NCI-H187 (cell line): ENCODE results near the gene CHST1.

Source experiments
- DNase-seq, 2 experiments: peaks; one replicate each; lab custom pipeline; 2025; lab: John Stamatoyannopoulos, UW

Gene CHST1

DNA sequence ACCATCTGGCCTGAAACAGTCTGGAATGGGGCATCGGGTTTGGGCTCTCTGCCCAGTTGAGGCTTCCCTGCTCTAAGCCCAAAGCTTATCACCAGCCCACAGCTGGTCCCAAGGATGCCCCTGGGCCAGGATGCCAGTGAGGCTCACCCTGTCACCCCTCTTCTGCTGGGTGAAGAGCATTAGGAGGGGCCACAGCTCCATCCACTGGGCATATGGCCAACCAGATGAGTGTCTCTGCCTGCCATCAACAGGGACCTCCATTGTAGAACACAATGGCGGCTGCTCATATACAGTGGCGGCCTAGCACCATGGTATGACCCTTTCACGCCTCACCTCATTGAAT is 5.6 kb downstream of the CHST1 start:
- no peak for DNase-seq

DNA sequence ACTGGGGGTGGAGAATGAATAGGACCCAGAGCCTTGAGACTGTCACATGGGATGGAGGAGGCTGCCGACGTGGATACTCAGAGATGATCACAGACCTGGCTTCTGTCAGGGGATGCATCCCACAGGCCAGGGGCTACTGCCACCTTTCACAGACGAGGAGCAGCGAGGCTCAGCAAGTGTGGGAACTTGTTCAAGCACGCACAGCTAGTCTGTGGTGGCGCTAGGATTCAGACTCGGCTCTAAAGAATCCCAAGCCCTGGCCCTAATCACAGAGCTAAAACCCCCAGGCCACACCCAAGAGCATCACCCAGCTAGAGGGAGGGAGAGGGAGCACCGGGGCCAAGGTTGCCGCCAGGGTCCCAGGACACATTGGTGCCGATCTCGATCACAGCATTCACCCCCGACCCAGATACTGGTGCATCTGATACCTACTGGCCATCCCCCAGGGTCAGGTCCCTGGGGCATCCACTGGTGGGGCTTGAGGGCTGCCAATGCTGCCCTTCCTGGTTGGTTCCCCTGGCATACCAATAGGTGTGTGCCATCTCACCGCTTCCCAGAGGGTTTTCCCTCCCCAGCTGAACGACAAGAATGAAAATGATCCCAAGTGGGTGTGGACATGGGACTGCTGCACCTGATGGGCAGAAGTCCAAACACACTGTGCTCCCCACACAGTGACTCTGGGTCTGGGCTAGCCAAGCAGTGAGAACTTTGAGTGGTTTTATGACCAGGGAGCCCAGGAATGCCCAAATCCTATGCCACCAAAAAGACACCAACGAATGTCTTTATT is 6.2 kb downstream of the CHST1 start:
- DNase-seq, result no peak

DNA sequence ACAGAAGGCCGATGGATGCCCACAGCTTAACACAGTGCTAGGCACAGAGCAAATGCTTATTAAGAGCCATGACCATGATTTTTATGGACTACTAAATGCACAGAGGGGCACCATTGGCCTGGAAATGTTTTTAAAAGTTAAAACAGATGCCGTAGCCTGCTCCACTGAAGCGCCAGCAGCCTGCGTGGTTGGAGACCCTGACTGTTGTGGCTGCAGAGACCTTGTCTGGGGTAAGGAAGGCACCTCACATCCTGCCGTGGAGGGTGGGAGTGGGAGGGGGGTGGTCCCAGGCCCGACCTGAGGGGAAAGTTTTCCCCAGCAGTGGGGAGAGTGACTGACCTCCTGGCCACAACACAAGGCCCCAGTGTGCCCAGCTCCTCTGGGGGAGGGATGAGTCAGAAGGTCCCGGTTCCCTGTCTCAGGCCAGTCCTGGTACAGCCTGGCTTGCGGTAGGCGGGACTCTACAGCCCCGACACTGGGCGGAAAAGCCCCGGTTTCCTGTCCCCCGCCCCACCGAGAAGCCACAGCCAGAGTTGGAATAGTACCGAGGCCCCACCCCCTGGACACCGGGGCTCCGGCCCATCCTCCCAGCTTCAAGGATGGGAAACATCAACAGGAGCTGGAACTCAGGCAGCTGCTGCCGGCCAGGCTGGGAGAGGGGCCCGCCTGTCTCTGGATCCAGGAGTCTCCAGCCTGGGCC is 7.0 kb downstream of the CHST1 start:
- no peak for DNase-seq

DNA sequence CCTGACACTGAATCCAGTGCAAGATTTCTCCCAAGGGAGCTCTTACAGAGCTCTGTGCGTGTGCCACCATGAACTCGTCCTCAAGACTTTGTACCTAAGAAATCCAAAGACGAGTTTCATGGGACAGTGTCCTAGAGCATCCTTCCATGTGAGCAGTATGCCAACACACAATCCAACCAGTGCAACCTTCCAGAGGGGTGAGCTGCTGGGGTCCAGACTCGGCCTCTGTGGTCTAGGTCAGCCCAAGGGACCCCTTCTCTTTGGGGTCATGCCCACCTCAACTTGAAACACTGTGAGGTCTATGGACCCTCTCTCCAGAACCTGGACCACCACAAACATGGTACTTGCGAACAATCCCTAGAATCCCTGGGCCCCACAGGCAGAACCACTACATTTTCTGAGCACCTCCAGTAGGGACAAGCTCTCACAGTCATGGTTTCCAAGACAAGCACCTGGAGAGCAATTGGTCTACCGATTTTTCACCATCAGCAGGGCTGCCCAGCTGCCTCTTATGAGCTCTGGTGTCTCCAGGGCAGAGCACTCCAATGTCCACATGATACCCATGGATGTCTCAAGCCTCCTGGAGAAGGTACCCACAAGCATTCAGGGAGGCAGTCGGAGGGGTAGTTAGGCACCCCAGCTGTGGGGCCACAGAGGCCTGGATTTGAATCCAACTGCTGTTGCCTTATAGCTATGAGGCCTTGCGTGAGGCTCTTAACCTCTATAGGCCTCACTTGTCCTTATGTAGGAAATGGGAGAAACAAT is 7.7 kb downstream of the CHST1 start:
- no peak for DNase-seq

DNA sequence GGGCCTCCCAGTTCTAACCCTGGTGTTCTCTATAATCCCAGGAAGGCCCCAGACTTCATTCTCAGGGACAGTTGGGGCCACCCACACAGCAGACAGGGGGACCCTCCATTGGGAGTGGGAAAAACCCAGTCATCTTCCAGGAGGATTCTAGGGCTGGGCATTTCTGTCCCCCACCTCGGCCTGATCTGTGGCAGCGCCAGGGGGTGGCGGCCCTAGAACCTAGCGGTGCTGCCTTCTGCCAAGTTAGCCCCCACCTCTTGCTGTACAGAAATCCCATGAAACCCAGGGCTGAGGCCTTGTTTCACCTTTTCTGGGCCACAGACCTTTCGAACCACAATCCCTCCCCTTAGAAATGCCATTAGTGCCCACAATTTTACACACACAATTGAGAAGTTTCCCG is 9.6 kb downstream of the CHST1 start:
- DNase-seq, result no peak

DNA sequence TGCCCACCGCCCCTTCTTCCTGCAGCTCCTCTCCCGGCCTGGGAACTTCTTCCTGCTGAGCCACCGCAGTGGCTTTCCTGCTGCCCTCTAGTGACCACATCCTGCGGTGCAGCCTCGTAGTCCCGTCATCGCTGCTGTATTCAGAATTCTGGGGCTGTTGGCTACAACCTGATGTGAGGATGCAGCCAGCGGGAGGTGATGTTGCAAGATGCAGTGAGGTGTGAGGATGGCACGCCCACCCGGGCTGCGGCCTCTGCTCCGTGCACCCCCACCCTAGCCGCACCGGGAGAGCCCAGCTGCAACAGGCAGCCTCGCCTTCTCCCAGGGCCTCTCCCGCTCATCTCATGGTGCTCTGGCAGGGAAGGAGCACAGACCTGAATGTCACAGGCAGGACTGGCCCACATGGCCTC is 10.1 kb downstream of the CHST1 start:
- DNase-seq, result peak; percentile 55 to 81

DNA sequence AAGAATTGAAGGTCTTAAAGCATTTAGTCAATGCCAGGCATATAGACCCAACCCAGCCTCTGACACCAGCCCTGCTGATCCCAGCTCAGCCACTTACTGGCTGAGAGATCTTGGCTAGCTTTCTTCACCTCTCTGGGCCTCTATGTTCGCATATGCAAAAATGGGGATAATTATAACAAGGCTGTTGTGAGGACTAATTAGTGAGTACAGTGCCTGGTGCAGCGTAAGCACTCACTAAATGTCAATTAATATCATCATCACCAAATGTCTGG is 10.5 kb downstream of the CHST1 start:
- no peak for DNase-seq

DNA sequence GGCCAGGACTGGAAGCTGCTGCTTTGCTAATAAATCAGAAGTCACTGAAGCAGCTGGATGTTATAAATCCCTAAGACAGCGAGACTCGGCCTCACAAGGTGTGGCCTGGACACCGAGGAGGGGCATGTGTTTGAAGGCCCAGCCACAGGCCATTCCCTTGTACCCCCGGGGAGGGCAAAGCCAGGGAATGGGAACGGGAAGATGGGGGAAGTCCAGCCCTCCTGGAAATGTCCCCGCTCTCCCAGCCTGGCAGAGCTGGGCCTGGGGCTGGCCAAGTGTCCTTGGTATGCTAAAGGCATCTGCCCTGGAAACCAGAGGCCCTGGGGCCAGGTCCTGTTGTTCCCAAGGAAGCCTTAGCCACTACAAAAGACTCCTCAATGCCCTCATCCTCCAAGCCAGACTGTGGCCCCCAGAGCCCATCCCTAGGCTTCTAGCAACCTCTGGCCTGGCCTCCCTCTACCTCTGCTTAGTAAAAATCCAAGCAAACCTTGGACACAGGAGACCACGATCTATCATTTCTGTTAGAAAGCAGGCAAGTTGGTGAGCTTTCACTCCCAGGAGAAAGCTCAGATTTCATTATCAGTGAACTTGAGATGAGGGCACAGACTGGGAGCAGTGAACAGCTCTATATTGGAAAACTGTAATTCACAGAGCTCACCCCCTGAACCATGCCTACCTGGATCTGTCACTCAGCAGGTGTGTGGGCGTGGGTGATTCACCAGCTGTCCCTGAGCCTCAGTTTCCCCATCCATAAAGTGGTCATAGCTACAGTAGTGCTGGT is 11.0 kb downstream of the CHST1 start:
- DNase-seq, result no peak

DNA sequence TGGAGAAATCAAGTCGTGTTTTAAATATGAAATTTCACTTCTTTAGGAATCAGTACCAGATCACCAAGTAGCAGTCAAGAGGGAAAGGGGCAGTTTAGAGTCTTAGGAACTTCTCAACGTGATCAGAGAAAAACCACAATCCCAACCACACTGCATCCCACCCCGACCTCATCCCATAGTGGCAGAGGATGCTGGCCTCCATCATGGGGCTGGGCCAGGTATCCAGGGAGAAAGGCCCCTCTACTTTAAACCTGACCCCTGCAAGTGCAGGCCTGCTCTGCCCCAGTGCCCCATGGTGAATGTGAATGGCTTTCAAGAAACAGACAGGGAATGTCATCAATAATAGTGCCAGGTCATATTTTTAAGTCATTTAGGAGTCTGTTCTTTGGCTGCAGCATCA is 12.1 kb downstream of the CHST1 start:
- DNase-seq, result no peak

DNA sequence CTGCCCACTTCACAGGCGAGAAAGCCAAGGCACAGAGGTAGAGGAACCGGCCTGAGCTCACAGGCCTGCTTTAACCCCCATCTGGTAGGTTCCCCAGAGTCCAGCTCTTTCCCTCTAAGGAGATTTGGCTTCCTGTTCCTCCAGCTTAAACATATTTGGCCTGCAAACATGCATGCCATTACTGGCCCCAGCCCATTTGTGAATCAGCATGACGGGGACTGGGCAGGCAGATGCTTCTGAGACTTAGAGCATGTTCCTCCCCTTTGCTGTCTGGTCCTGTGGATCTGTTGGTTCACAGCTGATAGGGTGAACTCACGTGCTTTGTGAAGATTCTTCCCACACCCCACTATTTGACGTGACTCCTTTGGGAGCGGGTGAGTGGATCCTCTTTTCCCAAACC is 12.6 kb downstream of the CHST1 start:
- no peak for DNase-seq

DNA sequence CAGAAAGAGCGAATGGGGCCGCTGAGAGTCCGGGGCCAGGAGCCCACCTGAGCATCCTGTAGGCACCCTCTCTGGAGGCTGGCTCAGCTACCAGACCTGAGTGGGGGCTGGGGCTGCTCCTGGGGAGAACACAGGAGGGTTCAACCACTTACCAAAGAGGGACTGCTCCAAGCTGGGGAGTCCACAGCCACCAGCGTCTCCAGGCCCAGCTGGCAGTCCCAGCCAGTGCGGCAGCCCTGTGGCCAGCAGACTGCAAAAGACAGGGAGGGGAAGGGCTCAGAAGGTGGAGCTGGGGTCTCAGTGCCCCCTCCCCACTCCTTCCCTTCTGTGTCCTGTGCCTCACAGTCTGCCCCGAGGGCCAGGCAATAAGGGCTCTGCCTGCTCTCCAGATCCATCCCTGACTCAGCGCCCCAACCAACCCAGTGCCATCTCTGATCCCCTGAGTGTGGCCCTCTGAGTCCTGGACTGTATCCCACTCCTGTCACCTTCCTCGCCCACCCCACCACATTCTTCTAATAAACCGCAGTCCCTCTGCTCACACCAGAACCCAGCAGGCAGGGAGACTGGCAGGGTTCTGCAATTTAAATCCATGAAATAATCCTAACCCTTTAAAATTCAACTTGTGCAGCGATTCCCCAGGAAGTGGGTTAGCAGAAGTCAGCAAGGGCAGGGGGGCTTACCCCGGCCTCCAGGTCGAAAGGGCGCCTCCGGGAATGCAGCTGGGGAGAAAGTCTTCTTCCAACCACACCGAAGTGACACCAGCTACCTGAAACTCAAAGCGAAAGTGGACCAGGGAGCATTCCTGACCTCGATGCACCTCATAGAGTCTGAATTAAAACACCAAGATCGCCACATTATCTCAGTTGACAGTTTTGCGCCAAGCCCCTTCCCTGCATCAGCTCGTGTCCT is 13.3 kb downstream of the CHST1 start:
- no peak for DNase-seq

DNA sequence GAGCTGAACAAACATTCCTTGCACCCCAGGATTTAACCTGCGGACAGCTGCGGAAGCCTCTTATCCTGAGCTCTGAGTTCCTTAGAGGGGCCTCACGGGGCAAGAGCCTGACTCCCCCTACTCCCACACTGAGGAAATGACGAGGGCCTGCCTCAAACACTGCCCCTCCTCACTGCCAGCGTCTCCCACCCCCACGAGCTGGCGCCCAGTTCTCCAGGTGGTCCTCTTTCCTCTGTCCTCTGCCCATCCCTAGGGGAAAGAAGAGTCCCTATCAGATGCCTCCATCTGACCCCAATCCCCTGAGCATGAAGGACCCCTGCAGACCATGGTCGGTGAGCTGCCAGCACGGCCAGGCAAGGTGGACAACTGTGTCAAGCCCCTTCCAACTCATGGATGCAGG is 14.3 kb downstream of the CHST1 start:
- DNase-seq, result no peak

DNA sequence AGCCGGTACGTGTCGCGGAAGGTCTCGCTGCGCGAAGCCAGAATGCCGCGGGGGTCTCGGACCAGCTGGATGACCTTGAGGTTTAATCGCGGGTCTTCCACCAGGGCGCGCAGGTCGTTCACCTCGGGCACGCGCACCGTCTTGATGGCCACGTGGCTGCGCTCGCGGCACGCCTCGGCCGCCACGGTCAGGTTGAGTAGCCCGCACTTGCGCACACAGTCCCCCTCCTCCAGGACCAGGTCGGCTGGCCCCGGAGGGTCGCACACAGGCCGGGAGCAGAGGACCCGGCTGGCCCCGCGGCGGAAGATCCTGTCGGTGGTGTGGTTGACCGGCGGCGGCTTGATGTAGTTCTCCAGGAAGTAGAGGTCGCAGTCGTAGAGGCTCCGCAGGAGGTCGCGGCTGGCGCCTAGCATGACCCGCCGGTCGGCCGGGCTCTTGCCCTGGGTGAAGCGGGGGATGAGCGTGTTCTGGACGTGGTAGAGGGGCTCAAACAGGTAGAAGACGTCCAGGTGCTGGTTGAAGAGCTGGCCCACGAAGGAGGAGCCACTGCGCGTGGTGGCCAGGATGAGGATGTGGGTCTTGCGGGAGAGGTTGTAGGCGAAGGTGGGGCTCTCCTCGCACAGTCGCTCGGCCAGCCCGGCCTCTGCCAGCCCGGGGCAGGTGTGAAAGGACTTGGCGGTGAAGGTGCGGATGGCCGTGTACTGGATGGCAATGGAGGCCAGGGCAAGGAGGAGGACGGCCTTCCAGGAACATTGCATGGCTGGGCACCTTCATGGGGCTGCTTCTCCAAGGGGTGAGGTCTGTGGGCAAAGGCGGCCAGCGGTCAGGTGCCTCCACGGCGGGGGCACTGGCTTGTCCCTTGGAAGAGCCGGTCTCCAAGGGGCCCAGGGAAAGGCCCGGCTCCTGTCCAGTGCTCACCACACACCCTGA is 15.0 kb downstream of the CHST1 start:
- DNase-seq, result no peak

DNA sequence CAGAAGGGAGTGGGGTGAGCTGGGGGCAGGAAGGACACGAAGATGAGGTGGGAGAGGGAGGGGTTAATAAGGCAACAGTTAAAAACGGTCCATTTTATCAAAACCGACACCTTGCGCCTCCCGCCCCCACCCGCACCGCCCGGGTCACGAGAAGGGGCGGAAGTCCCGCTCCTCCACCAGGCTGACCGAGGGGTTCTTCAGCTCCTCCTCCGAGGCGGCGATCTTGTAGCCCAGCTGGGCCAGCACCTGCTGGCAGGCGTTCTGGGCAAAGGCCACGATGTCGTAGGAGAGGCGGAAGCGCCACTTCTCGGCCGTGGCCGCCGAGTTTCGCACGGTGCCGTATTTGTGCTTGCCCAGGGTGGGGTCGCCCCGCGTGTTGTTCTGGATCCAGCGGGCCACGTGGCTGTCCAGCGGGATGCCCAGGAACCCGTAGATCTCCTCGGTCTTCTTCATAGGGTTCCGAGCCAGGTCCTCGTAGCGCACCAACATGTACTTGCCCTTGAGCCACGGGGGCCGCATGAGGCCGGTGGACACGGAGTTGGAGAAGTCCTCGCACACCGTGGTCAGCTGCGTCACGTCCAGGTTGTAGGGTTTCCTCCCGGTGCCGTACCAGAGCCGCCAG is 15.8 kb downstream of the CHST1 start:
- DNase-seq, result no peak

DNA sequence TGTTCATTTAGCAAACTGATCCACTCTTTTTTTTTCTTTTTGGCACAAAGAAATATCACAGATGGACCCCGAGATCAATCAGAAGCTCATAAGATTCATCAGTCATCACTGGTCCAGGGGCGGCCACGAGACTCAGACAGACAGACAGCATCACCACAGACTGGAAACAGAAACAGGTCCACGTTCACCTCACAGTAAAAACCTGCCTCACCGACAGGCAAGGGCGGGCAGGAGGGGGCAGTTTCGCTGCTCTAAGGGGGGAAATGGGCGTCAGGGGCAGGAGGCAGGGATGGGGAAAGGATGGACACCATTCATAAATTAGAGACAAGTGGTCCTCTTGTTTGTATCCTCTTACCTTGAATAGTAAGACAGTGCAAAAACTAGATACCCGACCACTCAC is 16.5 kb downstream of the CHST1 start:
- DNase-seq, result no peak

DNA sequence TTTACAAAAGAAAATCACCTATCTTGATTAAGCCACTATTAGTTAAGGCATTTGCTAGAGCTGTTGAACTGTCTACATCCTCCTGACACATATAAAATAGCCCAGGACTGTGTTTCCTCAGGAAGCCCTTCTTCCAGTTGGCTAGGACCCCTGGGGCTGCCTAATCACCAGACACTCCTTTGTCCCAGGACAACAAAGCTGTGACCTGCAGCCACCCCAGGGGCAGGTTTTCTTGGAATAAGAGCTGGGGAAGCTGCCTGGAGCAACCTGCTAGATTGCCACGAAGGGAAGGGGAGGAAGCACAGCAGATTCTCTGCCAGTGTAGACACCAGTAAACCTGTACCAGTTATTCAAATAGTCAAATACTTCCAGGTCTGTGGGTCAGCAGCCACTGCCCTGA is 17.6 kb downstream of the CHST1 start:
- no peak for DNase-seq

DNA sequence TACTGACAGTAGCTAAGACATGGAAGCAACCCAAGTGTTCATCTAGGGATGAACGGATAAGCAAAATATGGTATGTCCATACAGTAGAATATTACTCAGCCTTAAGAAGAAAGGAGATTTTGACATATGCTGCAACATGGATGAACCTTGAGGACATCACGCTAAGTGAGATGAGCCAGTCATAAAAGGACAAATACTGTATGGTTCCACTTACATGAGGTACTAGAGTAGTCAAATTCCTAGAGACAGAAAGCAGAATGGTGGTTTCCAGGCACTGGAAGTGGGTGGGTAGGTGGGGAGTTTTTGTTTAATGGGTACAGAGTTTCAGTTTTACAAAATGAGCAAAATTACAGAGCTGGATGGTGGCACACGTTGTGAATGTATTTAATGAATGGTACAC is 18.1 kb downstream of the CHST1 start:
- DNase-seq, result no peak

DNA sequence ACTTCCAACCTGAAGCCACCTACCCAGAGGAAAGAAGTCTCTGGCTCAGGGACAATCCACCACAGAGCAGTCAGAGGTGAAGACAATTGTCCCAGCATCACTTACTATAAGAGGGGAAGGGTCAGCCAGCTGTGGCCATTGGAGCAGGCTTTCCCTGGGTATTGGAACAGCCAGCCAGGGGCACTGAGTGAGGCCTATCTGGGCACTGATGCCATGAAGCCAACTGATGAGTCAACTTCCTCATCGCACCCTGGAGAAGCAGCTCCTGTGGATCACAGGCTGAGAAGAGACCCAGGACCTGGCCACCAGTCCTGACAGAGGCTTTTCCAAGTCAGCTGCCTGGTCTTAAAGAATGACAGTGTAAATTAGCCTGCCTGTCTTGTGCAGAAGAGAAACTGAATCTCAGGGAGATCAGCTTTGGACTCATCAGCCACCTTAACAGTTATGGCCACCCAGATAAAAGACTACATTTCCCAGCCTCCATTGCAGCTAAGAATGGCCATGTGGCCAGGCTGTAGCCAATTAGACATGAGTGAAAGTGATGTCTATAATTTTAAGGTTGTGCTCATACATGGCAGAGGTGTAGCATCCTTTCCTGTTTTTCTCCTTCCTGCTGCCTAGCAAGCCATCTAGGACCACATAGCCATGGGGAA is 19.0 kb downstream of the CHST1 start:
- DNase-seq, result no peak
